EH (cell line): ENCODE data around the gene MAGI2.
"Not testable (repeated sequence)": the region's sequence is repeated elsewhere in the genome, so short reads cannot be mapped to it uniquely, and the experiment has no call there.

Source experiments
- DNase-seq: peaks from one replicate; pipeline ENCODE4 v3.0.0-alpha.2; 2015; ENCODE audit warnings: low read depth

Gene MAGI2

DNA sequence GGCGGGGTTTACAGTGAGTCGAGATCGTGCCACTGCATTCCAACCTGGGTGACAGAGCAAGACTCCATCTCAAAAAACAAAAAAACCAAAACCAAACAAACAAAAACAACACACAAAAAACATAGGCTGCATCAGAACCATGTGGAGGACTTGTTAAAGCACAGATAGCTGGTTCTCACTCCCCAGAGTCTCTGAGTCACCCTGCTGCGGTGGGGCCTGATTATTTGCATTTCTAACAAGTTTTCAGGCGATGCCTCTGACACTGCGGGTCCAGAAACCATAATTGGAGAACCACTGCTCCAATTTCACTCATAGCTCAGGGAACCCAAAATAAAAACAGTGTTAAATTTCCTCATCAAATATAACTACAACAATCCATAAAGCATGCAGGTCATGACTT is 816.7 kb downstream of the MAGI2 start:
- DNase-seq = no peak

DNA sequence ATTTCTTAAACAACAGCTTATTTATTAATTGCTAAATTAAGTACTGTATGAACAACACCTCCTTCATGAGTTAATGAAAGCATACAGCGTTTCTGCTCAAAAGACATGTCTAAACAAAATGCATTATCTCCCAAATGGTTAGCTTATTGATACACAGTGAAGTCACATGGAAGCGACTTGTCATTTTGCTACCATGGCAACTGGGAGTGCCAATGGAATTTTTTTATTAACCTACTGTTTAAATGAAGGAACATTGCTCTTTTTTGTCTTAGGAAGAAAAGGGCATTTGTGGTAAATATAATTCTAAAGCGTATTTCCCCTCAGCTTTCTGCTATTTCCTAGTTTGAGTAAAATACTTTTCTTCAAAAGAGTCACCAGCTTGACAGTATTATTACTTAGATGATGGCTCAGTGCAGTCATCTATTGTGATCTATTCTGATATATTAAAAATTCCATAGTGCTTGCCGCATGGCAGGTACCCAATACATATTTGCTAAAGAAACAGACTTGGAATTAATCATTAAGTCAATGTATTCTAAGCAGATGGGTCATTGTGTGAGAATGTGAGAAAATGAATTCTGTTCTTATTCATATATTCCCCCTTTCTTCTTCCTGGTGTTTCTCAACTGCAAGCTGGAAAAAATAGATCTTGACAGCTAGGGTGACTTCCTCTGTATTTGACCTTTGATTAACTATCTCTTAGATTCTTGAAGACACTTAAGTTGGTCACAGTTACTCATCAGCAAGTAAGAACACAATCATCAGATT is 818.3 kb downstream of the MAGI2 start:
- DNase-seq = peak; percentile 27

DNA sequence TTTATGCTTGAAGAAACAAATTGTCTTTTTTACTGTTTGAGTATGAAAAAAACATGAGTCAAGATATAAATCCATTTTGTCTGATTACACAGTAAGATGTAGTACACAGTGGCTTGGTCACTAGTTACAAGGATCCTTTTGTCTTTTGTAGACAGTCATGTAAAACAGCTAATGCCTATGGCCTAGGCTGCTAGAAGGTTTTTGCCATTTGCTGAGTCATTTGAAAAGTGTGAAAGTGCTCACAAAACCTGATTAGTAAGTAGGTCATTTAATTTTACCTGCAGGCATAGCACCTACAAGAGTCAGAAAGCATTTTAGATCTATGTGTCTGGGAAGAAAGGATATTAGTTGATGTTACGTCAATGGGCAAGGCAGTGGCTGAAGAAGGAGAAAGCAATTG is 819.4 kb downstream of the MAGI2 start:
- no peak for DNase-seq

DNA sequence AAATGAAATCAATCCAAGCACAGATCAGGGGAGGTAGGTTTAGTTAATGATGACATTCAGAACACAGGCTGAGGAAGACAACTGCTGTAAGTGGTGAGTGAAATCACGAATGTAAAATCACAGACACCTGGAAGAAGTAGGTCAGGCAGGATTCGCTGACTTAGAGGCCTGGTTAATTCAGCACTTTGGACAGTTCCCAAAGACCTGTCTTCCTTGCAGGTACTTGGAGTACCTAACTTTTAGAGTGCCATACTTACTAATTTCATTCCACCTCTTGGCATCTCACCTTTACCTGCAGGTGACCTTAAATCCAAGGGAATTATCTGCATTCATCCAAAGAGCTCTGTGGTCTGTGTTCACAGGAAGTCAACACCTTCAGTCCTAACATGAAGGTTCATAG is 832.5 kb downstream of the MAGI2 start:
- DNase-seq = peak; percentile 40

DNA sequence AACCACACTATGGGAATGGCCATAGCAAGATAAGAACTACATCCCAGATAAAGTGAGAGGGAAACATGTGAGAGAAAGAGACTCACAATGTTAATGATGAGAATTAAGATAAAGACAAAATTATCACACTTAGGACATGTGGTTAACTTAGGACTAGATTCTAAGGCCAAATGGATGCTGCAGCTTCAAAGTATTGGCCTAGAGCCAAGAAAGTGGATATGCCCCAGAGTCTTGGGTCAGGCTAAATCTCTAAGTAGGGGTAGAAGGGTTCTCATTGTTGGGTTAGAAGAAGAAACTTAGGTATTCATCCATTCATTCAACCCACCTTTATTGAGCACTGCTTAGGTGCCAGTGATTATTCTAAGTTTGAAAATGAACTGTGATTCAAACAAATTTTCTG is 836.9 kb downstream of the MAGI2 start:
- DNase-seq = no peak

DNA sequence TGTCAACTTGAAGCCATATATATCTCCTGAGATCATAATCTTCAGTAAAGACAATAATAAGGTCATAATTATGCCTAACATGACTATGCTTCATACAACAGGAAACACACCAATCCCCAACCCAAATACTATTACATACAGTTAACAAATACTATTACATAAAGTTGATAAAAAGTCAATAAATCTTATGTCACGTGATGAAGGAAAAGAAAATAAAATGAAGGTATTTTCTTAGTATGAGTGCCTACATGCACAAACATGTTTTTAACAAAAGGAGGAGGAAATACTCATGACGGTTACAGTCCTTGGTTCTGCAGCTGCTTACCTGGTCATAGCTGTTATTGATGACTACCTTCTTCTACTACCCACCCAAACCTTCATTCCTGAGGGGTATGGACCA is 844.2 kb downstream of the MAGI2 start:
- DNase-seq = no peak

DNA sequence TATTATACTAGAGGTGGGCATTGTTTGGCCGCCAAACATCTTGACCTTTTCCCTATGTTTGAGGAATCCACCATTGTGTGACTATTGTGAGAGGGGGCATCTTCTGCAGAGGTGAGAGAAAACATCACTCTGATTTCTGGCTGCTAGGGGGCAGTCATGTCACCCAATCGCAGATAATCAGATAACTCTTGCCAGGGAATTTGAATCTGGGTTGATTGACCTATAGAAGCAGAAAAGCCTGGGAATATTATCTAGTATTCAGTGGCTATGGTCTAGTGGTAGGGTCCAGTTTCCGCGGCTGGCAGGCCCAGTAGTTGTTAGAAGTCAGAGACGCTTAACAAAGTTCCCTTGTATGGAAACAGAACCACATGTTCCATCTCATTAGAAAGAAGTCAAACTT is 846.4 kb downstream of the MAGI2 start:
- DNase-seq = no peak

DNA sequence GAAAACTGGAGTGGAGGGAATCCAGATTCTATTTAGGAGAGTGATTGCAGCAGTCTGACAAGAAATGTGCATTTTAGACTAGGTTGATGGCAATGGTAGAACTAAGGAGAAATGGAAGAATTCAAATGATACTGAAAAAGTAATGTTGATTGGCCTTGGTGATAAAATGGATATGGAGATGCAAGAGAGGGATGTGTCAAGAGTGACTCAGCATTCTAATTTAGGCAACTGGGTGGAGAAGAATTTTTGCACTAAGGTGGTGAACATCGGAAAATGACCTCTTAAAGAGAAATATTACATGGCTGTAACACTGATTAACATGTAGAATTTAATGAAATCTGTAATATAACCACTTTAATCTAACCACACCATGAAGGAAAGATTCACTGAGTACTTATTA is 848.3 kb downstream of the MAGI2 start:
- DNase-seq = peak; percentile 58

DNA sequence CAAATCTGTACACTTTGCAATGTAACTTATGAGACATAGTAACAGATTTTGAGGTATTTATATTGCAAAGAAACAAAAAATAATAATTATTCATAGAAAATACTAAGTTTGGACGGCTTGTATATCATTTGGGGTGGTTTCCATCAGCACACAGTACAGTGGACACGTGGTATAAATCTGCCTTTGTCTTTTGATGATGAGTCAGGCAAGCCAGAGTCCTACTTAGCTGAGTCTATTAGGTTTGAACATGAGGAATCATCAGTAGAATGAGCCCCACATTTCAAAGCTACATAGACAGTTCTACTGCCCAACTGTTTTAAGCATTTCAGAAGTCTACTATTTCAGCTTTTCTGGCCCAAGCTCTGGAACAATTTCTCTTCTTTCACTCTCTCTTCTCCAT is 851.7 kb downstream of the MAGI2 start:
- DNase-seq = peak; percentile 37

DNA sequence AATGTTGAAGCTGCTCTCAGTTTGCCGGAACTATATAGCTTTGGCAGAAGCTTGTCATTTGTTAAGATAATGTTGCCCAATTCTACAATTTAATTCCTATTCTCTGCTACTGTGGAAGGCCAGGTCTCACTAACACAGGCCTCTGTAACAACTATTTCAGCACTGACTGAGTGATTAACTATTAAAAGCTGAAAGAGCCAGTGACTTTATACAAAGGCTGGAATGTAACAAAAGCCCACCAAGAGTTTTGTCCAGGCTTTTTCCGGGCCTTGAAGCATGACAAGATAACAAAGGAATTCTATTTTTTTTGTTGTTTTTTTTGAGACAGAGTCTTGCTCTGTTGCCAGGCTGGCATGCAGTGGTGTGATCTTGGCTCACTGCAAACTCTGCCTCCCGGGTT is 859.3 kb downstream of the MAGI2 start:
- DNase-seq = peak; percentile 75

DNA sequence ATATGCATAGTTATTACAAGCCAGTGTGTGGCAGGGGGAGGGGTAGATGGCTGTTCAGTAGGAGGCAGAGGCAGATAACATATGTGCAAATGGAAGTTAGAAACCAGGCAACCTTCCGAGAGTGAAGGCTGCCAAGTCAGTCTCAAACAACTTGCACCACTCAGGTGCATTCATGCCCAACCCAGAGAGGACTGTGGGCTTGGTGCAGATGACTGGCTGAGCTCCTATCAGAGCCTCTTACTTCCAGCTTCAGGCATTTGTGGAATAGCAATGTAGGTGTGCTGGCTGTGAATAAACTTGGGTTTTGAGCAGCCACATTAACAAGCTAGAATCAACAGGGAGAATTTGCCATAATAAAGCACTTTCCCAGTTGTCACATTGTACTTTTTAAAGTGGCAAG is 865.1 kb downstream of the MAGI2 start:
- no peak for DNase-seq

DNA sequence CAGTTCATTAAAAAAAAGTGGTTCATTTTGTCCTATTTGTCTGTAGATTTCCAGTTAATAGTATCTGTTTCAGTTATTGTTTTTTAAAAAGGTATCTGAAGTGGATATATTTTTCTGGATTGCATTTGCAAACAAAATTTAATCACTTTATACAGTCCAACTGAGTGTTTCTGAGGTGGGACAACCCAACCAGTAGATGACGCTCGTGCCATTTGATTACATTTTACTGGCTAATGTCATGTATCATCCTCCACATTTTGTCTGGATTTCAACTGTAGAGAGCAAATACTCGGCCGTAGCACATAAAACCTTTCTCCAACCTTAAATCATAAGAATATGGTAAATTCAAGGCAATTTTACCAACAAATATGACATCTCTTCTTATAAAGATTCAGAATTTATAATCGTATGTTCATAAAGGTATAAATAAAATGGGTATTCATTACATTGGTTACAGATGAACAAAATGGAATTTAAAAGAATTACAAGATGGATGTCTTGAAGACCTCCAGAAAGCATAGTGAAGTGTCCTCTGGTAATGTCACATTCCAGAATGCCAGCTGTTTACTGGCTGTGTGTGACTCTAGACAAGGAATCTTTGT is 865.9 kb downstream of the MAGI2 start:
- peak; percentile 46 for DNase-seq

DNA sequence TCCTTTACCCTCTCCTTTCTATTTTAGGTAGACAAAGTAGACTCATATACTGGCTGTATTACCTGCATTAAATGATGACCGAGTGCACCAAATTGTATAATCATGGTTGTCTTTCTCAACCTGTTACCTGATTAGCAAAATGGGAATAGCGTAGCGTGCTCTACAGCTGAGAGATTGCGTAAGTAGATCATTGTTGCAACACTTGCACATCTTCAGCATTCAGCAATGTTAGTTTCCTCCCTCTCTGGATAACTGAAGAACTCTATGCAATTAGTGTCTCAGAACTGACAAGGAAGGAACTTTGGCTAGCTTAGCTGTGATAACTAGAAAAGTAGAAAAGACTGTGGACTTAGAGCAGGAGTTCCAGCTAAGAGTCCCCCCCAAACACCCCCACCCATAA is 867.5 kb downstream of the MAGI2 start:
- no peak for DNase-seq

DNA sequence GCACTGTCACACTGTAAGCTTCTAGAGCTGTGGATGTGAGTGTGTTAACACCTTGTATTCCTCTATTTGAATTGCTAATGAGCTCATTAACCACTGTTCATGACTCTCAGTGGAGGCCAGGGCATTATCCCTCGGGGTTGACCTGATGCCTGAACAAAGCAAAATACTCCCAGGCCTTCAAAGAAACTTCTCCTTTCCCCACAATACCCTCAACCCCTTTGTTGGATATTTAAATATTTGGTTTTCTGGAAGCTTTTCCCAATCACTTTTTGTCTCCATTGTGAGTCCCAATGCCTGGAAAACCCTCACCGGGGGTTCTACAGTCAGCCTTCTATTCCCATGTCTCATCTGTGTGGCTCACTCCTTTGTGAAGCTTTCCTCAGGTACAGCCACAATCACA is 874.8 kb downstream of the MAGI2 start:
- DNase-seq = no peak

DNA sequence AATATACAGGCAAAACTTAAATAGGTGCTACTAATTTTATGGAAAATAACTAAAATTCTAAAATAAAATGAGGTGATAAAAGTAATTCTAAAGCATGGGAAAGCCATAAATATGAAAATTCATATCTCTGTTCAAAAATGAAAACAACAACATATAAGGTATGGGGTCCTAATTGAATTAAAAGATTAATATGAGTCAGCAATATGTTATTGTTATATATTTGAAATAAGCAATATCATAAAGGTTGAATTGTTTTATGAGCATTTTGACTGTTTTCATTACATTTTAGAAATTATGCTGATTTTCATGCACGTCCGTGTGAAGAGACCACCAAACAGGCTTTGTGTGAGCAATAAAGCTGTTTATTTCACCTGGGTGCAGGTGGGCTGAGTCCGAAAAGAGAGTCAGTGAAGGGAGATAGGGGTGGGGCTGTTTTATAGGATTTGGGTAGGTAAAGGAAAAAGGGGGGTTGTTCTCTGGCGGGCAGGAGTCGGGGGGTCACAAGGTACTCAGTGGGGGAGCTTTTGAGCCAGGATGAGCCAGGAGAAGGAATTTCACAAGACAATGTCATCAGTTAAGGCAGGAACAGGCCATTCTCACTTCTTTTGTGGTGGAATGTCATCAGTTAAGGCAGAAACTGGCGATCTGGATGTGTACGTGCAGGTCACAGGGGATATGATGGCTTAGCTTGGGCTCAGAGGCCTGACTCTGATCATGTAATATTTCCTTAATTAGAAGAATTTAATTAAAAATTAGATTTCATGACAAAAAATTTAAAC is 876.1 kb downstream of the MAGI2 start:
- not testable (repeated sequence) for DNase-seq

DNA sequence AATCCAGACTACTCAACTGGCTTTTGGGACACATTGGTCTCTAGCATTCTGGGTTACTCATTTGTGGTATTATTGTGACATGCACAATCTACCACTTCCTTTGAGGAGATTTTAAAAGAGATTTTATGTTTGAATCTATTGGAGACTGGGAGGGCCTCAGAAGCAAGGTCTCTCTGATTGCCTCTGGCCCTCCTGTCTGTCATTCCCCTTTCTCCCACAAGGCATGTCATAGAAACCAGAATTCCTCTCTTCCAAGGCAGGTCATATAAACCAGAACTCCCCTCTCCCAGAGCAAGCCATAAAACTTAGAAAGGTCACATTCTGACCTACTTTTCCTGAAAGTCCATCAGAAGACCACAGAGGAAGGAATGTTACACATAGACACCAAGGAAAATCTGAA is 877.2 kb downstream of the MAGI2 start:
- peak; percentile 90 for DNase-seq

DNA sequence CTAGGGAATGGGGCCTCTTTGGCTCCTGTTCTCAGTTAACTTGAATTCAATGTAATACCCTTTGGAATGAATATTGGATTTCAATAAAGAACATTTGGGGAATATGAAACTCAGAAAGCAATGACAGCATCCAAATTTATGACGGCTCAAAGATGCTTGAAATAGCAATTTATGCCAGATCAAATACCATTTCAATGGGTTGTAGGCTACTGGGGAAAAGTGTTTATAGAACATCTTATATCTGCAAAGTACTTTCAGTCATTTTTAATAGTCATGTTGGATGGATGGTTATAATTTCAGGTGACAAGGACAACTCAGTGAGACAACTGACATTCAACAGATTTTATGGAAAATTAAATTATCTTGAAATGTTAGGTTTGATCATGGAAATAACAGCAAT is 882.2 kb downstream of the MAGI2 start:
- no peak for DNase-seq

DNA sequence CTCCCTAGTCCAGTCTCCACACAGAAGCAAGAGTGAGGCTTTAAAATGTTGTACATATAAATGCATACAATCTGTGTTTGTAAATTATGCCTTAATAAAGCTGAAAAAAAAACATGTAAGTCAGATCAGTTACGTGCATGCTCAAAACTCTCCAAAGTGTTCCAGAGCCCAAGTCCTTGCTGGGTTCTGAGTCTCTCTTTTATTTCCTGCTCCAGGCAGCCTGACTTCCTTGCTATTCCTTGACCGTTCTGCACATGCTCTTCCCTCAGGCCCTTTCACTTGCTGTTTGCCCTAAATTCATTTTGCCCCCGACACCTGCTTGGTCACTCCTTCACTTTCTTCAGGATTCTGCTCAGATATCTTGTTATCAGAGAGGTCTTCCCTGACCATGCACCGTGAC is 884.8 kb downstream of the MAGI2 start:
- DNase-seq = no peak

DNA sequence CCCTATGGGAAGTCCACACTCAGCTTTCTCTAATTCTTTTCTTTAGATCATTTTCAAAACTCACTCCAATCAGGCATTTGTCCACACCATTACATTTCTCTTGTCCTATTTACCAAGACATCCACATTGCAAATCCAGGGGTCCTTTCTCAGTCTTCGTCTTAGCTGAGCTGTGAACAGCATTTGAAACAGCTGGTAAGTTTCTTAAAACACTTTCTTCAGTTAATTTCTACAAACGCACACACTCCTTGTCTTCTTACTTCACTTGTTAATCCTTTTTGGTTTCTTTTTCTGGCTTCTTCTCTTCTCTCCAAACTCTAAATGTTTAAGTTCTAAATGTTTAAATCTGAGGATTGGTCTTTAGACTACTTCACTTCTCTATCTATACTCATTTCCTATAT is 885.6 kb downstream of the MAGI2 start:
- DNase-seq = no peak

DNA sequence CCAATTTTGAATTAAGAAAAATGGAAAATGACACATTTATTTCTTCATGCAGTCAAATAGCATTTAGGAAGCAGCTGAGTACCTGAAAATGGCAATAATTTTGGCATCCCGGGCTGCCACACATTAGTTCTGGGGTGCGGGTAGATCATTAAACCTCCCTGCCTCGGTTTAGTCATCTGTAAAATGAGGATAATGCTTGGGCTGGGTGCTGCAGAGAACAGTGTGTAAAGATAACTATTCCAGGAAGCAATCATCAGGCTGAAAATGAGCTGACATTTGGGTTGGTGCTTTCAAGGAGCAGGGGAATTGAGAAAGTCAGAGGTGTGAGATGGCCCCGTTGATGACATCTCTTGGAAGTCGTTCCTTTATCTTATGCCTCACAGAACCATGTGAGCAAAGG is 887.7 kb downstream of the MAGI2 start:
- DNase-seq = no peak

DNA sequence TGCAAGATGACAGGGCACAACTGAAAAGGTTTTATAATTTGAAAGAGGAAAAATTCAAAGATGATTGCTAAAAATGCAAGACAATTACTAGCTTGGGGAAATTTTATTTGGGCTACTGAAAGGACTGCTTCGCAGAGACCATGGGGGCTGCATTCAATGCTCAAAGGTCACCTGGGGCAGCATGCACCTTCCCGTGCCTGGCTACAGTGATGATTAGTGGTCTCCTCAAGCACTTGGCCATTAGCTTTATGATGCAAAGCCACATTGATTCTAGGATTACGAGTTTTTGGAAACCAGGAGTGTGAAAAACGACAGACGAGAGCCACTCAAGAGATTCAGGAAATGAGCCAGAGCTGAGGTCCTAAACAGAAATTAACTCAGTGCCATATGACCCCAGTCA is 890.3 kb downstream of the MAGI2 start:
- DNase-seq = no peak

DNA sequence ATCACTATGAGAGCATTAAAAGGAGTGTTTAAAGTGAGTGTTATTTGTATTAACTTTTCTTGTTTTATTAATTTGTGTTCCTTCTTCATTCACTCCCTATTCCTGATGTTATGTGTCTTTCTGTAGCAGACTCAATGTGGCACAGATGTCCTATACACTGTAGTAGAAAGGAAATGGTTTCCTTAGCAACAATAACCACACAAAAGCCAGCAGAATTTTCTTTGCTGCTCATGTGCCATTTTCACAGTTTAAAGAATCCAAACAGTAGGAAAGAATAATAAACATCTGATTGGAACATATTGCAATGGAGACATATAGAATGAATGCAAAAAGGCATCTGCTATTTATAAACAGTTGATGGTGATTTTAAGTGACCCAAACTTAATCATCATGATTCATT is 891.3 kb downstream of the MAGI2 start:
- peak; percentile 36 for DNase-seq

DNA sequence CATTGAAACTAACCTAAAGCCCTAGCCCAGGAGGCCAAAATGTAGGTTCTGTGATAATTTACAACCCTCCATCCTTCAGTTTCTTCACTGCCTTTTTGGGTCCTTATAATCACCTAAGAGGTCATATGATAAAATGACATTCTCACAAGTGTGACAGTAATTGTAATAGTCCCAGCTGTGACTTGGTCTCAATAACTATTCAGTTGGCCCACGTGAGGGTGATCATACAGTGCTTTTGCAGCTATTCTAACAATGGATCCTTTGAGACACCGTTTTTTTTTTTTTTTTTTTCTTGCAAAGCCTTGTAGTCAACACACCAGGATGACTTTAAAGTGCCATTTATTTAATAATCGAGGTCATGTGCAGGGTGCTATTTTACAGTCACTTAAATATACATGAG is 894.9 kb downstream of the MAGI2 start:
- no peak for DNase-seq
